Measurements from ENCODE around the gene NAPEPLD. TPM values are rescaled to one million over a fixed set of nuclear protein-coding genes. Genes with fewer than 3 reads are reported as not detected.
"Not testable (repeated sequence)": the region's sequence is repeated elsewhere in the genome, so short reads cannot be mapped to it uniquely, and the experiment has no call there.

Gene NAPEPLD
- total RNA-seq, 2 experiments from 2014 or later: 10.7 to 11.5 TPM

DNA sequence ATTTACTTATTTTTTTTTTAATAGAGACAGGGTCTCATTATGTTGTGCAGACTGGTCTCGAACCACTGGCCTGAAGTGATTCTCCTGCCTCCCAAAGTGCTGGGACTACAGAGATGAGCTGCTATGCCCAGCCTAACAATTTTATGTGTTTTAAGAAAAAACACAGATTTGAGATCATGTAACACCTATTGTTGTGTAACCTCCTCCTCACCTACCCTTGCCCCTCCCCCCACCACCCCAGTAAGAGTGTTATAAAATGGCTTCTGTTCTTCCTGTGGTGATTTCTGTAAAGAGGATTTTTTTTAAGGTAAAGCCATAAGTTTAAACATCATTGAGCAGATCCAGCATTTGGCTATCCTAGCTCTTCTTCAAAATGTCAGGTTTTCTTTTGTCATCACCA lies 66.4 kb downstream of the NAPEPLD start:
- Mint-ChIP-seq H3K27me3 (no peaks in the 10 kb centered on the region), H3K9me3 (no peaks in the 10 kb centered on the region), H3K4me3 (no peak overlapping the region), H3K36me3 (ENCODE audit: low read depth) (peaks cover 31% of the 10 kb centered on the region), H3K27ac (no peak overlapping the region), H3K4me1 (peaks cover 12% of the 10 kb centered on the region)
- CTCF ChIA-PET: interaction anchor here (0.6 to 2.9 kb wide), 3 partner anchors 7 to 20 kb away, joined by 3 to 17 read pairs (median 5); partner anchors contain the start of genes ARMC10 and FBXL13
- POLR2A ChIA-PET: interaction anchor here (1.4 kb wide), 1 partner anchor 21 kb away, joined by 3 read pairs; no protein-coding TSS in a partner anchor
- DNase-seq: no peak

- CTCF ChIA-PET: interaction anchor here (0.5 to 1.6 kb wide), 2 partner anchors 18 to 19 kb away, joined by 3 read pairs; no protein-coding TSS in a partner anchor
- peaks cover 20% of the 10 kb centered on the region for H3K4me1 Mint-ChIP-seq
- no peaks in the 10 kb centered on the region for H3K9me3 Mint-ChIP-seq
- no peak for DNase-seq
- no peak overlapping the region for H3K4me3 Mint-ChIP-seq
- POLR2A ChIA-PET: no interaction called here
- peaks cover 25% of the 10 kb centered on the region for H3K36me3 Mint-ChIP-seq (ENCODE audit: low read depth)
- no peaks in the 10 kb centered on the region for H3K27me3 Mint-ChIP-seq
- no peak overlapping the region for H3K27ac Mint-ChIP-seq
These were observed 68.0 kb downstream of the NAPEPLD start for GRCh38 chr7:103080923-103081322.

DNA sequence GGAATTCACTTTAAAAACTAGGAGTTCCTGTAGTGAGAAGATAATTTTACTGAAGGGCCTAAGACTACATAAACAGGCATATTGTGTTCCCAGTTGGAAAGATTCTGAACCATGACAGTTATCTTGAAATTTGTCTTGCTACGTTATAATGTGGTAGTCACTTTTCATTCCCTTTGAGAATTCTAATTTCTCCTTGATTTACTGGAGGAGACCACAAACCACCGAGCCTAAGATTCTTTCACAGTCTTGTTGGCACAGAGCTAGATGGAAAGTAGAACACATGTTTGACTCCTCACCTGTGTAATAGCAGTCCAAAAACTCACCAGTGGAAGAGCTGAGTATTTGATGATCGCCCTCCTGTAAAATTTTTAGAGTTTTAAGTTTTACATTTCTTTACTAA lies 69.1 kb downstream of the NAPEPLD start:
- Mint-ChIP-seq H3K36me3 (ENCODE audit: low read depth) (peaks cover 23% of the 10 kb centered on the region), H3K4me1 (peaks cover 26% of the 10 kb centered on the region), H3K27ac (no peak overlapping the region), H3K27me3 (no peaks in the 10 kb centered on the region), H3K9me3 (no peaks in the 10 kb centered on the region), H3K4me3 (no peak overlapping the region)
- no peak for DNase-seq
- ChIA-PET CTCF (interaction anchor here (1.3 kb wide), 1 partner anchor 18 kb away, joined by 10 read pairs; no protein-coding TSS in a partner anchor), POLR2A (no interaction called here)

- not testable (repeated sequence) for H3K27me3 Mint-ChIP-seq
These were observed 70.7 kb downstream of the NAPEPLD start for GRCh38 chr7:103078226-103078625.

DNA sequence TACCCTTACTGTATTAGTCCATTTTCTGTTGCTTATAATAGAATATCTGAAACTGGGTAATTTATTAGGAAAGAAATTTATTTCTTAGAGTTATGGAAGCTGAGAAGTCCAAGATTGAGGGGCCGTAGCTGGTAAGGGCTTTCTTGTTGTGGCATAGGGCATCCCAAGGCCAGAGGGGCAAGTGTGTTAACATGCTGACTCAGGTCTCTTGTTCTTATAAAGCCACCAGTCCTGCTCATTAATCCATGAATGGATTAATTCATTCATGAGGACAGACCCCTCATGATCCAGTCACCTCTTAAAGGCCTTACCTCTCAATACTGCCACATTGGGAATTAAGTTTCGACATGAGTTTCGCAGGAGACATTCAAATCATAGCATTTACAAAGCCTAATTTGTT lies 71.6 kb downstream of the NAPEPLD start:
- Mint-ChIP-seq H3K9me3 (no peaks in the 10 kb centered on the region), H3K4me3 (peak overlapping the region; percentile 6), H3K27ac (no peak overlapping the region), H3K4me1 (peaks cover 31% of the 10 kb centered on the region), H3K27me3 (no peaks in the 10 kb centered on the region), H3K36me3 (ENCODE audit: low read depth) (peaks cover 9% of the 10 kb centered on the region)
- ChIA-PET CTCF (no interaction called here), POLR2A (no interaction called here)
- no peak for DNase-seq

More at GRCh38 chr7:103078226-103078625, 70.7 kb downstream of the NAPEPLD start:
- H3K9me3 Mint-ChIP-seq, CTCF ChIA-PET, POLR2A ChIA-PET, H3K4me3 Mint-ChIP-seq, DNase-seq, H3K27ac Mint-ChIP-seq: not testable (repeated sequence)
- Mint-ChIP-seq H3K36me3 (ENCODE audit: low read depth) (peaks cover 14% of the 10 kb centered on the region), H3K4me1 (peaks cover 35% of the 10 kb centered on the region)

- H3K4me3 Mint-ChIP-seq: no peak overlapping the region
- peaks cover 31% of the 10 kb centered on the region for H3K4me1 Mint-ChIP-seq
- POLR2A ChIA-PET: no interaction called here
- H3K36me3 Mint-ChIP-seq (ENCODE audit: low read depth): peaks cover 9% of the 10 kb centered on the region
- CTCF ChIA-PET: no interaction called here
- no peaks in the 10 kb centered on the region for H3K27me3 Mint-ChIP-seq
- DNase-seq: no peak
- H3K27ac Mint-ChIP-seq: no peak overlapping the region
- no peaks in the 10 kb centered on the region for H3K9me3 Mint-ChIP-seq
These were observed 72.1 kb downstream of the NAPEPLD start for GRCh38 chr7:103076764-103077163.

GRCh38 chr7:103075337-103075918 lies 73.5 kb downstream of the NAPEPLD start:
- Mint-ChIP-seq H3K36me3 (ENCODE audit: low read depth) (peaks cover 9% of the 10 kb centered on the region), H3K27ac (peak overlapping the region; percentile 86), H3K4me1 (peaks cover 31% of the 10 kb centered on the region), H3K27me3 (no peaks in the 10 kb centered on the region), H3K9me3 (no peaks in the 10 kb centered on the region), H3K4me3 (peak overlapping the region; percentile 92)
- CTCF ChIA-PET: interaction anchor here (0.9 to 4.2 kb wide), 13 partner anchors 8 to 327 kb away, joined by 3 to 38 read pairs (median 4); partner anchors contain the start of genes FAM185A, NAPEPLD and PSMC2
- POLR2A ChIA-PET: interaction anchor here (0.5 to 1.8 kb wide), 18 partner anchors 9 to 327 kb away, joined by 3 to 13 read pairs (median 4); partner anchors contain the start of genes FAM185A, NAPEPLD and PSMC2
- DNase-seq: peak; percentile 67

- Mint-ChIP-seq H3K9me3 (no peaks in the 10 kb centered on the region), H3K27ac (peak within 1 kb of the TSS; percentile 86), H3K4me3 (peak within 1 kb of the TSS; percentile 92), H3K36me3 (ENCODE audit: low read depth) (peaks cover 9% of the 10 kb centered on the region), H3K27me3 (no peaks in the 10 kb centered on the region), H3K4me1 (peaks cover 31% of the 10 kb centered on the region)
- DNase-seq: peak; percentile 89
- ChIA-PET POLR2A (interaction anchor here (0.8 to 1.8 kb wide), 13 partner anchors 9 to 326 kb away, joined by 3 to 13 read pairs (median 4); partner anchors contain the start of genes FAM185A and NAPEPLD), CTCF (interaction anchor here (0.9 to 4.2 kb wide), 13 partner anchors 9 to 326 kb away, joined by 3 to 38 read pairs (median 4); partner anchors contain the start of genes FAM185A, NAPEPLD and PSMC2)
These were observed 74.2 kb downstream of the NAPEPLD start, which contains the start of the genes ARMC10 and FBXL13 for GRCh38 chr7:103074519-103075336. TSS of gene ARMC10 (plus strand) at chr7:103075140. CDS start at chr7:103075273, 133 bp downstream. TSS of gene FBXL13 (minus strand) at chr7:103074796.

DNA sequence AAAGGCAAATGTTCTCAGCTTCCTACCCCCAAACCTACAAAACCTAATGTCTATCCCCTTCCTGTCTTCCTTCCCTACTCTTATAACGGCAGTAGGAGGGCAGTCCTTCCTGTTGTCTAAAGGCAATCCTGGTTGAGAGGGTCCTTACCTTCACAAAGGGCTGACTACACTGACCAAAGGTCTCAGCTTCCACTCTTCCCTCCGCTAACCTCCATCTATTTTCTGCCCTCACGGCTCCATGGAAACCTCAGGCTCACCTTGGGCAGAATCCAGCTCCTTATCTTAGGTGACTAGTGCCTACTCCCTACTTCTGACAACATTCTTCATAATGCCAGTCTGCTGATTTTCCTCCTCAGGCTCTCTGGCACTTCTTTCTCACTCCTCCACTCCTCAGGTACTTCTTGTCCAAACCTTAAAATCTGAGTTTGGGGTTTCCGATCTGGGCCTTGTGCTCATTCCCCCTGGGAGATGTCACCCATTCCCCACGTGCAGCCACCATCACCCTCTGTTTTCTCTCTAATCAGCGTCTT lies 74.8 kb downstream of the NAPEPLD start:
- Mint-ChIP-seq H3K27ac (peak overlapping the region; percentile 0), H3K27me3 (no peaks in the 10 kb centered on the region), H3K4me3 (peak overlapping the region; percentile 84), H3K36me3 (ENCODE audit: low read depth) (peaks cover 9% of the 10 kb centered on the region), H3K4me1 (peaks cover 31% of the 10 kb centered on the region), H3K9me3 (no peaks in the 10 kb centered on the region)
- DNase-seq: no peak
- POLR2A ChIA-PET: interaction anchor here (1.0 to 1.8 kb wide), 6 partner anchors 10 to 325 kb away, joined by 3 to 13 read pairs (median 6); partner anchors contain the start of genes FAM185A and NAPEPLD
- CTCF ChIA-PET: interaction anchor here (1.2 to 4.2 kb wide), 6 partner anchors 8 to 326 kb away, joined by 4 to 38 read pairs (median 11); partner anchors contain the start of genes FAM185A and NAPEPLD

DNA sequence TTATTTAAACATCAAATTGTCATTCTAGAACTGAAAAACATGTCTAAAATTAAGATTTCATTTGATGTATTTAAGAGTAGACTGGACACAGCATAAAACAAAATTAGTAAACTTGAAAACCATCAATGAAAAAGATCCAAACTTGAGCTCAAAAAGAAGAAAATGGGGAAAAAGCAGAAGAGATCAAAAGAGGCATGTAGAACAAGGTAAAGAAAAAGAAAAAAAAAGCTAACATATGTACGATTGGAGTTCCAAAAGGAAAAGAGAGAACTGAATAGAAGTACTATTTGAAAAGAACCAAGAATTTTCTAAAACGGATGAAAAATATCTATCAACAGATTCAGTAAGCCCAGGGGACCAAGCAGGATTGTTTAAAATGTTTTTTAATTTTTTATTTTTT lies 77.9 kb downstream of the NAPEPLD start:
- POLR2A ChIA-PET: no interaction called here
- CTCF ChIA-PET: interaction anchor here (0.6 kb wide), 2 partner anchors 9 kb away, joined by 3 read pairs; no protein-coding TSS in a partner anchor
- no peak overlapping the region for H3K4me3 Mint-ChIP-seq
- H3K27me3 Mint-ChIP-seq: peaks cover 4% of the 10 kb centered on the region
- DNase-seq: no peak
- H3K4me1 Mint-ChIP-seq: peaks cover 16% of the 10 kb centered on the region
- no peaks in the 10 kb centered on the region for H3K36me3 Mint-ChIP-seq (ENCODE audit: low read depth)
- no peak overlapping the region for H3K27ac Mint-ChIP-seq
- no peaks in the 10 kb centered on the region for H3K9me3 Mint-ChIP-seq

- ChIA-PET CTCF (interaction anchor here (2.2 kb wide), 1 partner anchor 22 kb away, joined by 5 read pairs; no protein-coding TSS in a partner anchor), POLR2A (no interaction called here)
- H3K27ac Mint-ChIP-seq: no peak overlapping the region
- no peaks in the 10 kb centered on the region for H3K9me3 Mint-ChIP-seq
- peaks cover under 1% of the 10 kb centered on the region for H3K4me1 Mint-ChIP-seq
- H3K27me3 Mint-ChIP-seq: peaks cover 4% of the 10 kb centered on the region
- H3K36me3 Mint-ChIP-seq (ENCODE audit: low read depth): no peaks in the 10 kb centered on the region
- DNase-seq: no peak
- H3K4me3 Mint-ChIP-seq: no peak overlapping the region
These were observed 80.2 kb downstream of the NAPEPLD start for GRCh38 chr7:103068414-103069403.

All from activated CD4-positive, alpha-beta memory T cell treated with anti-CD3 and anti-CD28 coated beads, Interleukin-2, amount 10 ng/mL, durations not matched to agents 7 days and 5 days (primary cell).